Ectodermal cell (in vitro differentiated cells): ENCODE data around the gene SLC25A25.

Source experiments
- H3K27ac ChIP-seq: 2 replicates; pipeline ENCODE4 v1.7.0; 2013; ENCODE audit warnings: mild to moderate bottlenecking, low read depth, low read length; ENCODE audit not compliant: insufficient read depth, poor library complexity, severe bottlenecking
- H3K27me3 ChIP-seq: 2 replicates; pipeline ENCODE4 v1.7.0; 2013; ENCODE audit warnings: mild to moderate bottlenecking, low read length; ENCODE audit not compliant: insufficient read depth, control insufficient read depth, poor library complexity, severe bottlenecking
- H3K36me3 ChIP-seq: one replicate; pipeline ENCODE4 v1.7.0; 2013; ENCODE audit warnings: low read length; ENCODE audit not compliant: control insufficient read depth, insufficient read depth
- H3K4me1 ChIP-seq: one replicate; pipeline ENCODE4 v1.7.0; 2013; ENCODE audit warnings: low read length; ENCODE audit not compliant: control insufficient read depth, insufficient read depth
- H3K4me3 ChIP-seq: 2 replicates; pipeline ENCODE4 v1.7.0; 2013; ENCODE audit warnings: low read depth, low read length, control low read depth; ENCODE audit not compliant: insufficient read depth
- H3K9me3 ChIP-seq: 2 replicates; pipeline ENCODE4 v1.7.0; 2013; ENCODE audit warnings: mild to moderate bottlenecking, low read length, moderate library complexity; ENCODE audit not compliant: control insufficient read depth
- WGBS, 2 experiments: methylation state at CpG; one replicate each; pipeline ENCODE4 v1.1.7; 2013; ENCODE audit warnings: missing lambda C conversion rate in 2 of 2; 5-methylcytosine and 5-hydroxymethylcytosine counted together

The SLC25A25 gene

DNA sequence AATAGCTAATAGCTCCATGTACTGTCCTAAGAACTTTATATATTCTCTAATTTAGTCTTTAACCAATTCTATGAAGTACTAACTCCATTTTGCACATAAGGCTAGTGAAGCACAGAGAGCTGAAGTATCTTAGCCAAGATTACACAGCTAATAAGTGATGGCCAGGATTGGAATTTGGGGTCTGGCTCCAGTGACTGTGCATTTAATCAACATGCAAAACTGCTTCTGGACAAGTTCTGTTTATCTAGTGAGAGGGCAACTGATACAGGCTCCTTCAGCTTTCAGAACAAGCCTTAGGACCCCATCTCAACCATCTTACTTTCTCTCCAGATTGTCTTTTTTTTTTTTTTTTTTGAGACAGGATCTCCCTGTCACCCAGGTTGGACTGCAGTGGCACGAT, 21.3 kb downstream of the SLC25A25 start:
- Histone ChIP-seq H3K4me1 (no peaks in the 10 kb centered on the region), H3K27ac (no peak overlapping the region), H3K36me3 (no peaks in the 10 kb centered on the region), H3K9me3 (no peaks in the 10 kb centered on the region), H3K27me3 (no peaks in the 10 kb centered on the region), H3K4me3 (no peak overlapping the region)
- WGBS, 2 experiments, result 89 to 94% methylated on average over 1 of the region's 1 CpG

- Histone ChIP-seq H3K4me1 (peaks cover 7% of the 10 kb centered on the region), H3K4me3 (no peak overlapping the region), H3K27ac (no peak overlapping the region), H3K27me3 (no peaks in the 10 kb centered on the region), H3K36me3 (no peaks in the 10 kb centered on the region), H3K9me3 (no peaks in the 10 kb centered on the region)
- WGBS, 2 experiments, result 66 to 68% methylated on average over 13 of the region's 13 CpGs
Measured at GRCh38 chr9:128091144-128091543, 23.1 kb downstream of the SLC25A25 start.

- WGBS, 2 experiments, result 76% methylated on average over 13 of the region's 13 CpGs
- peaks cover 7% of the 10 kb centered on the region for H3K4me1 ChIP-seq
- no peak overlapping the region for H3K27ac ChIP-seq
- H3K27me3 ChIP-seq, result no peaks in the 10 kb centered on the region
- H3K4me3 ChIP-seq, result no peak overlapping the region
- H3K9me3 ChIP-seq, result no peaks in the 10 kb centered on the region
- no peaks in the 10 kb centered on the region for H3K36me3 ChIP-seq
Measured at GRCh38 chr9:128091571-128091970, 23.5 kb downstream of the SLC25A25 start.

DNA sequence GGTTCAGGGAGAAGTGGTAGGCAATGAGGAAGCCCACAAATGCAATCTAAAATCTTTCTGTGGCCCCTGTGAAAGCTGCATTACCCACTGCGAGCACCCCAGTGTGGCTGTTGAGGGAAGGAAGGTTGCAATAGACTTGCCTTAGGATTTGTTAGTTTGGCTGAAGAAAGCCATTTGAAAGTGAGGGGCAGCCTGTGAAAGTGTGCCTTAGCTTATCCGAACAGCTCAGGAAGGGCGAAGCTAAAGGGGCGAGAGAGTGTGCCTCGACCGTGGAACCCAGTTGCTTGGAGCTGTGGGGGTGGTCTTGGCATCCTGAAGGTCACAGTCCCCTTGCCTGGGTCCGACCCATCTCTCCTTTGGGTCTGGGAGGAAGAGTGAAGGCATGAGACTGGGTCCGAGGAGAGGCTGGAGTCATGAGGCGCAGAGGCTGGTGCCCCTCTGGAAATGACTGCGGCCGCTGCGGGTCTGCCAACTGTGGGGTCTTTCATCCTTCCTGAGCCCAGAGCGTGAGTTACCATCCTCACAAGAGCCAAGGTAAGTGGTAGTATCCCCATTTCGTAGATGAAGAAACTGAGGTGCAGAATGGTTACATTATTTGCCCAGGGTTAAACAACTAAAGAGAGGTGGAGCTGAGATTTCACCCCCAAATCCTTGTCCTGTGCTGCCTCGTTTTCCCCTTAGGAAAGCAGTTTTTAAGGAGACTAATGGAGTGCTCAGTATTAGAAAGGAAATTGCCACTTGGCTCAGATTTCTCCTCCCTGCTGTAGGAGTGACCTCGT, 24.4 kb downstream of the SLC25A25 start:
- no peaks in the 10 kb centered on the region for H3K9me3 ChIP-seq
- no peaks in the 10 kb centered on the region for H3K27me3 ChIP-seq
- peaks cover 11% of the 10 kb centered on the region for H3K4me1 ChIP-seq
- H3K27ac ChIP-seq, result no peak overlapping the region
- no peaks in the 10 kb centered on the region for H3K36me3 ChIP-seq
- WGBS, 2 experiments, result 89% methylated on average over 16 of the region's 16 CpGs
- no peak overlapping the region for H3K4me3 ChIP-seq

- Histone ChIP-seq H3K36me3 (no peaks in the 10 kb centered on the region), H3K9me3 (no peaks in the 10 kb centered on the region), H3K27me3 (no peaks in the 10 kb centered on the region), H3K4me3 (no peak overlapping the region), H3K4me1 (peaks cover 17% of the 10 kb centered on the region), H3K27ac (no peak overlapping the region)
- 93 to 96% methylated on average over 3 of the region's 4 CpGs for WGBS, 2 experiments
Measured at GRCh38 chr9:128093011-128093410, 25.0 kb downstream of the SLC25A25 start.

DNA sequence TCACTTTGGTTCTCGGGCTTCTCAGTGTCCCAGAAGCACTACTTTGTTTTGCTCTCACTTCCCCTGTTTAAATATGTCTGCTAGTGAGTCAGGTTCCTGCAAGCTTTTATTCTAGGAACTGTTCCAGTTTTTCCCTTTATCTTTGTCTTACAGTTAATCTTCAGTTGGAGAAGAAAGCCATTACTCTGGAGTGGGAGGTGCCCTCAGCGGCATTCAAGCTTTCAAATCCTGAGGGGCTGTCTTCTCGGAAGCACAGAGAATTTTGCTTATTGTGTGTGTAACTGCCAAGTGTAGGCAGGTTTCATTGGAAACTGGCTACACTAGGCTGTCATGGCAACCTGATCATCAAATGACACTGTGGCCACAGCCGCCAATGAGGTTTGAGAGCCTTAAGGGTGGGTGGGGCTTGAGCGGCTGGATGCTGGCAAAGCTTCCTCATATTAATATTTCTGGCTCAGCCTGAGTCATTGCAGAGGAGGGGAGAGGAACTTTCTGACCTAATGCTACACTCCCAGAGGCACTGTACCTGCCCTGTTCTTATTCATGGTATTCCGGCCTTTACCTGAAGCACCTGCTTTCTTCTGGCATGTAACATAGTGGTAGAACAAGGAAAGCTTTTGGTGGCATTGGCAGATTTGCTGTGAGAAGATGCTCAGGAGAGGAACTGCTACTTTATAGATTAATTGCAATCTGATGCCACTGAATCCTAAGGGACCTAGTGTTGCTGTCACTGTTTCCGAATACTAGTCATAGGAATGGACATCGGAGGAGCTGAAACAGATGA, 26.3 kb downstream of the SLC25A25 start:
- peak overlapping the region; percentile 73 for H3K27ac ChIP-seq
- WGBS, 2 experiments, result 74 to 77% methylated on average over 8 of the region's 8 CpGs
- H3K4me3 ChIP-seq, result no peak overlapping the region
- no peaks in the 10 kb centered on the region for H3K36me3 ChIP-seq
- no peaks in the 10 kb centered on the region for H3K9me3 ChIP-seq
- peaks cover 26% of the 10 kb centered on the region for H3K4me1 ChIP-seq
- H3K27me3 ChIP-seq, result no peaks in the 10 kb centered on the region

- H3K27me3 ChIP-seq, result no peaks in the 10 kb centered on the region
- no peaks in the 10 kb centered on the region for H3K9me3 ChIP-seq
- H3K4me3 ChIP-seq, result no peak overlapping the region
- H3K27ac ChIP-seq, result peak overlapping the region; percentile 23
- H3K36me3 ChIP-seq, result no peaks in the 10 kb centered on the region
- 78 to 79% methylated on average over 11 of the region's 11 CpGs for WGBS, 2 experiments
- H3K4me1 ChIP-seq, result peaks cover 29% of the 10 kb centered on the region
Measured at GRCh38 chr9:128094950-128095544, 27.0 kb downstream of the SLC25A25 start.

DNA sequence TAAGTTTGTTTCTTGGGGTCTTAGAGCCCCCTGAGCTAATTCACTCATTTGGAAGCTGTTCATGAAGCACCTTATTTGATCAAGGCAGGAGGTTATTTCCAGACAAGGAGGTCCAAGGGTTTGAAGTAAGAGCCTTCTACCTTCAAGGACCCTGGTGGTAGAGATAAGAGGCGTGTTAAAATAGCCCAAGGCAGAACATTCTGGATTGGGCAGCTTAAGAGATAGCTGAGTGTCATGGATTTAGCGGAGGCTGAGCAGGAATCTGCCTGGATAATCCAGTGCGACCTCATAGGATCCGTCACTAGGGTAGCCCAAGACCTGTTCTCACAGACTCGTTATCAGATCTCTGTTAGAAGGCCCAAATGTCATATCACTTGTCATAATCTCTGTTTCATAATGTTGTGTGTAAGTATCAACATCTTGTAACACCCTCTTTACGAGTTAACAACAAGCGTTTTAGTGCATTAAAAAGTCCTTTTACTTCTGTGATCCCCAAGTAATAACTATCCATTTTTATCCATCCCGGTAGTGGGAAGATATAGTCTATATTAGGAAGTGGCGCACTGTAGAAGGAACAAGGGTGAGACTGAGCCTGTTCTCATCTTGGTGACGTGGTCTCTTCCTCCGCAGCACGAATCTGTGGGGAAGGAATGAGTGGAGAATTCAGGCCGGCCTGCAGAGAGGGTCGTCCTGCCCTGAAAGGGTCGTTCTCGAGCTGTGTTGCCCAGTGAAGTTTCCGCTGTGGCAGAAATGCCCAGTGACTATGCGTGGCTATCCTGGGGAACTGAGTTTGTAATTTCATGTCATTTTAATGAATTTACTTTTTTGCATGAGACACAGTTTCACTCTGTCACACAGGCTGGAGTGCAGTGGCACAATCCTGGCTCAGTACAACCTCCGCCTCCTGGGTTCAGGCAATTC, 28.8 kb downstream of the SLC25A25 start:
- Histone ChIP-seq H3K27me3 (no peaks in the 10 kb centered on the region), H3K4me1 (peaks cover 29% of the 10 kb centered on the region), H3K36me3 (no peaks in the 10 kb centered on the region), H3K4me3 (no peak overlapping the region), H3K27ac (no peak overlapping the region), H3K9me3 (no peaks in the 10 kb centered on the region)
- 88 to 89% methylated on average over 17 to 19 of the region's 19 CpGs for WGBS, 2 experiments

DNA sequence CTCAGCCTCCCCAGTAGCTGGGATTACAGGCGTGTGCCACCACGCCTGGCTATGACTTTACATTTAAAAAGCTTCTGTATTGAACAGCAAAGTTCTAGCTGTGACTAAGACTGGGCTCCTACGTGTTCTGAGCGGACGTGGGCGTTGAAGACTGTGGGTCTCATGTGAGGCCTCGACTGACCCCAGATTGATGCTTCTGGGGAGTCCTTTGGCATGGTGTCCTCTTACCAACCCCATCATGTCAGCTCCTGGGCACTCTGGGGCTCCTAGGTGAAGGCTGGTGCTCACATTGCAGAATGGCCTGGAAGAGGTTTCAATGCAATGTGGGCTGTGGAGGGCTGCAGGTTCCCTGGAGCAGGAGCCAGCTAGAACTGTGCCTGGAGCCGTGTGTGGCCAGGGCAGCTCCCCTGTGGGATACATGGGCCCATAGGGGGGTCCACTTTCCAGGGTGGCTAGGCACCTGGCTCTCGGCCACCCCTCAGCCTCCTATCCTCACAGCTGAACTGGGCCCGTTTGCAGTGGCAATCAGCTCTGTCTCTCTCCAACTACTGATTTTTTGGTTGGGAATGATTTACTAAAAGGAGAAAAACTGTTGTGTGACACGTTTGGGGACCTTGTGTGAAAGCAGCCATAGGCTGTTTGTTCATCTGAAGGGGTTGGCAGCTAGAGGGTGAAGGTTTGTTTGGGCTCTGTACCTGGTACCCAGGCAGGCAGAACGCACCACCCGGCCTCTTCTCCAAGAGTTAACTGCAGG, 29.7 kb downstream of the SLC25A25 start:
- Histone ChIP-seq H3K36me3 (peaks cover 5% of the 10 kb centered on the region), H3K27me3 (no peaks in the 10 kb centered on the region), H3K27ac (peak overlapping the region; percentile 99), H3K4me3 (peak overlapping the region; percentile 4), H3K4me1 (peaks cover 29% of the 10 kb centered on the region), H3K9me3 (no peaks in the 10 kb centered on the region)
- WGBS, 2 experiments, result 55 to 57% methylated on average over 13 of the region's 13 CpGs
